ENCODE data around the gene ERVMER34-1. TPM values are rescaled to one million over a fixed set of nuclear protein-coding genes. Genes with fewer than 3 reads are reported as not detected.

Gene ERVMER34-1
- total RNA-seq, 1 donor from 2014 or later = 3.5 TPM

GRCh38 chr4:52712251-52713130 lies 38.7 kb downstream of the ERVMER34-1 start:
- Histone ChIP-seq H3K27me3 (ENCODE audit: control insufficient read depth, insufficient read depth, low read length) (no peaks in the 10 kb centered on the region), H3K4me3 (ENCODE audit: low read depth, low read length) (peak overlapping the region; percentile 93), H3K36me3 (ENCODE audit: control insufficient read depth, insufficient read depth, low read length) (no peaks in the 10 kb centered on the region)
- TF ChIP-seq, protein P1, sequence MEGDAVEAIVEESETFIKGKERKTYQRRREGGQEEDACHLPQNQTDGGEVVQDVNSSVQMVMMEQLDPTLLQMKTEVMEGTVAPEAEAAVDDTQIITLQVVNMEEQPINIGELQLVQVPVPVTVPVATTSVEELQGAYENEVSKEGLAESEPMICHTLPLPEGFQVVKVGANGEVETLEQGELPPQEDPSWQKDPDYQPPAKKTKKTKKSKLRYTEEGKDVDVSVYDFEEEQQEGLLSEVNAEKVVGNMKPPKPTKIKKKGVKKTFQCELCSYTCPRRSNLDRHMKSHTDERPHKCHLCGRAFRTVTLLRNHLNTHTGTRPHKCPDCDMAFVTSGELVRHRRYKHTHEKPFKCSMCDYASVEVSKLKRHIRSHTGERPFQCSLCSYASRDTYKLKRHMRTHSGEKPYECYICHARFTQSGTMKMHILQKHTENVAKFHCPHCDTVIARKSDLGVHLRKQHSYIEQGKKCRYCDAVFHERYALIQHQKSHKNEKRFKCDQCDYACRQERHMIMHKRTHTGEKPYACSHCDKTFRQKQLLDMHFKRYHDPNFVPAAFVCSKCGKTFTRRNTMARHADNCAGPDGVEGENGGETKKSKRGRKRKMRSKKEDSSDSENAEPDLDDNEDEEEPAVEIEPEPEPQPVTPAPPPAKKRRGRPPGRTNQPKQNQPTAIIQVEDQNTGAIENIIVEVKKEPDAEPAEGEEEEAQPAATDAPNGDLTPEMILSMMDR (IDR thresholded peaks at IDR 0.05; ENCODE audit: insufficient read depth, low read length, poor library complexity, severe bottlenecking) = no peak
- DNase-seq (ENCODE audit: low read depth) = peak; percentile 80

DNA sequence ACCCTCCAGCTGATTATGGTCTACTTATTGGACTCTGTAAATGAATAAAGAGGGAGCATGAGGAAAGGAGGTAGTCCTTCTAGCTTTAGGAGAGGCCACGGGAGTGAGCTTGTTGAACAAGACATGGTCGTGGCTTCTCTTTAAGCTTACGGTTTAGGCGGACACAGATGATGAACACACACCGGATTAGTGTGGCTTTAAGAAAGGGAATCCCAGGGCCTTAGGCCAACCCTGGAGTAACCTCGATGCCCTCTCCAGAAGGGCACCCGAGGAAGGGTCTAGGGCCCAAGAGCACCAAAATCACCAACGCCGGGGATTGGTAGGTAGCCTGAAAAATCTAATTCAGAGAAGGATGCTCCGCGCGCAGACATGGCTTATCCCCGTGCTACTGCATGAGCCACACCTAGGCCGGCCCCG lies 39.4 kb downstream of the ERVMER34-1 start:
- TF ChIP-seq, protein P1 (IDR thresholded peaks at IDR 0.05; ENCODE audit: insufficient read depth, low read length, poor library complexity, severe bottlenecking) = no peak
- H3K27me3 ChIP-seq (ENCODE audit: control insufficient read depth, insufficient read depth, low read length) = no peaks in the 10 kb centered on the region

DNA sequence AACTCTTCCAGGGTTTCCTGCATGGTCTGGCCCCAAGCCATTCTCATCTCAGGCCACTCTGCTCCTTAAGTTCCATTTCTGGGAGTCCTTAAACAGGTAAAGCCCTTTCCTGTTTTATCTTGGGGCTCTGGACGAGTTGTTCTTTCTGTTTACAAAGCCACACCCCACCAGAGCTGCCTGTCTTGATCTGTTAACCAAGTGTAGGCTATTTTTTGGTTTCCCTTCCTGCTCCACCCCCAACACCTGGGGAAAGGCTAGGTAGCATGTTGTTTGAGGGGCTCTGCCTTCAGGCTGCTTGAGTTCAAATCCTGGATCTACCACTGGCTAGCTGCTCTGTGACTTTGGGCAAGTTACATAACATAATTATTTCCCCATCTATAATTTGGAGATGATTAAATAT lies 40.0 kb downstream of the ERVMER34-1 start:
- Histone ChIP-seq H3K27me3 (ENCODE audit: control insufficient read depth, insufficient read depth, low read length) (no peaks in the 10 kb centered on the region), H3K36me3 (ENCODE audit: control insufficient read depth, insufficient read depth, low read length) (no peaks in the 10 kb centered on the region), H3K4me3 (ENCODE audit: low read depth, low read length) (no peak overlapping the region)
- TF ChIP-seq, protein P1 (IDR thresholded peaks at IDR 0.05; ENCODE audit: insufficient read depth, low read length, poor library complexity, severe bottlenecking) = no peak
- no peak for DNase-seq (ENCODE audit: low read depth)

More for the DNA sequence above, 39.4 kb downstream of the ERVMER34-1 start:
- Histone ChIP-seq H3K4me3 (ENCODE audit: low read depth, low read length) (peak overlapping the region; percentile 29), H3K36me3 (ENCODE audit: control insufficient read depth, insufficient read depth, low read length) (no peaks in the 10 kb centered on the region)
- no peak for DNase-seq (ENCODE audit: low read depth)

- TF ChIP-seq, protein P1 (IDR thresholded peaks at IDR 0.05; ENCODE audit: insufficient read depth, low read length, poor library complexity, severe bottlenecking) = no peak
- H3K36me3 ChIP-seq (ENCODE audit: control insufficient read depth, insufficient read depth, low read length) = no peaks in the 10 kb centered on the region
- no peak overlapping the region for H3K4me3 ChIP-seq (ENCODE audit: low read depth, low read length)
- DNase-seq (ENCODE audit: low read depth) = no peak
- H3K27me3 ChIP-seq (ENCODE audit: control insufficient read depth, insufficient read depth, low read length) = no peaks in the 10 kb centered on the region
Observed at GRCh38 chr4:52709155-52709554, 42.1 kb downstream of the ERVMER34-1 start.

- H3K36me3 ChIP-seq (ENCODE audit: control insufficient read depth, insufficient read depth, low read length) = no peaks in the 10 kb centered on the region
- TF ChIP-seq, protein P1 (IDR thresholded peaks at IDR 0.05; ENCODE audit: insufficient read depth, low read length, poor library complexity, severe bottlenecking) = no peak
- no peak overlapping the region for H3K4me3 ChIP-seq (ENCODE audit: low read depth, low read length)
- DNase-seq (ENCODE audit: low read depth) = no peak
- H3K27me3 ChIP-seq (ENCODE audit: control insufficient read depth, insufficient read depth, low read length) = no peaks in the 10 kb centered on the region
Observed at GRCh38 chr4:52704661-52705060, 46.6 kb downstream of the ERVMER34-1 start.
